Loucy (cell line): ENCODE results near the gene SH3GL1.

Experiments used
- H2AFZ ChIP-seq: fragments of 200-600 bp; sonication (generic); 2 replicates; pipeline ENCODE4 v1.6.0; 2016; ENCODE audit warnings: antibody characterized with exemption, mild to moderate bottlenecking, low read length, moderate library complexity
- H3F3A ChIP-seq: fragments of 200-600 bp; 2 replicates; pipeline ENCODE4 v1.6.0; 2016; ENCODE audit warnings: antibody characterized with exemption, low read depth, mild to moderate bottlenecking
- H3K27me3 ChIP-seq: fragments of 200-600 bp; sonication (generic); 2 replicates; pipeline ENCODE4 v1.6.1; 2014; ENCODE audit warnings: low read length, mild to moderate bottlenecking; ENCODE audit not compliant: insufficient read depth, poor library complexity, severe bottlenecking
- H3K36me3 ChIP-seq: fragments of 200-600 bp; sonication (generic); 2 replicates; pipeline ENCODE4 v1.6.1; 2016; ENCODE audit warnings: low read length; ENCODE audit not compliant: insufficient read depth
- H3K4me1 ChIP-seq: fragments of 200-600 bp; sonication (generic); 2 replicates; pipeline ENCODE4 v1.5.1; 2014; ENCODE audit warnings: low read length, mild to moderate bottlenecking; ENCODE audit not compliant: insufficient read depth, poor library complexity, severe bottlenecking
- H3K4me2 ChIP-seq: fragments of 200-600 bp; sonication (generic); 2 replicates; pipeline ENCODE4 v1.6.0; 2014; ENCODE audit warnings: antibody characterized with exemption, low read length, low read depth, mild to moderate bottlenecking; ENCODE audit not compliant: poor library complexity, severe bottlenecking
- H3K4me3 ChIP-seq: fragments of 200-600 bp; sonication (generic); 2 replicates; pipeline ENCODE4 v1.5.1; 2014; ENCODE audit warnings: low read length, mild to moderate bottlenecking, mixed read lengths; ENCODE audit not compliant: poor library complexity, severe bottlenecking
- H3K79me2 ChIP-seq: fragments of 200-600 bp; sonication (generic); 2 replicates; pipeline ENCODE4 v1.6.1; 2014; ENCODE audit warnings: low read length; ENCODE audit not compliant: insufficient read depth
- H3K9ac ChIP-seq: fragments of 200-600 bp; sonication (generic); 2 replicates; pipeline ENCODE4 v1.6.0; 2014; ENCODE audit warnings: mild to moderate bottlenecking, low read depth, low read length, moderate library complexity; ENCODE audit not compliant: poor library complexity, severe bottlenecking
- H3K9me2 ChIP-seq: fragments of 200-600 bp; sonication (generic); replicated peaks from 2 replicates; pipeline ENCODE4 v1.6.1; 2016; ENCODE audit warnings: low read depth, low read length, mixed read lengths
- H3K9me3 ChIP-seq: fragments of 200-600 bp; sonication (generic); 2 replicates; pipeline ENCODE4 v1.6.1; 2014; ENCODE audit warnings: mild to moderate bottlenecking, antibody characterized with exemption, low read length, low read depth; ENCODE audit not compliant: insufficient read depth
- H4K20me1 ChIP-seq: fragments of 200-600 bp; sonication (generic); 2 replicates; pipeline ENCODE4 v1.6.0; 2014; ENCODE audit warnings: antibody characterized with exemption, low read length, mild to moderate bottlenecking; ENCODE audit not compliant: insufficient read depth, poor library complexity, severe bottlenecking
- EZH2phosphoT487 ChIP-seq: fragments of 200-600 bp; IDR thresholded peaks from 2 replicates; pipeline ENCODE4 v1.6.1; 2018; ENCODE audit warnings: antibody characterized with exemption, mild to moderate bottlenecking, moderate library complexity, borderline replicate concordance
- TF ChIP-seq, protein P1 (sequence below): fragments of 200-600 bp; sonication (generic); conservative IDR thresholded peaks from 2 replicates; pipeline ENCODE4 v1.5.1; 2014; ENCODE audit warnings: mild to moderate bottlenecking, antibody characterized with exemption, low read length

SH3GL1 gene

DNA sequence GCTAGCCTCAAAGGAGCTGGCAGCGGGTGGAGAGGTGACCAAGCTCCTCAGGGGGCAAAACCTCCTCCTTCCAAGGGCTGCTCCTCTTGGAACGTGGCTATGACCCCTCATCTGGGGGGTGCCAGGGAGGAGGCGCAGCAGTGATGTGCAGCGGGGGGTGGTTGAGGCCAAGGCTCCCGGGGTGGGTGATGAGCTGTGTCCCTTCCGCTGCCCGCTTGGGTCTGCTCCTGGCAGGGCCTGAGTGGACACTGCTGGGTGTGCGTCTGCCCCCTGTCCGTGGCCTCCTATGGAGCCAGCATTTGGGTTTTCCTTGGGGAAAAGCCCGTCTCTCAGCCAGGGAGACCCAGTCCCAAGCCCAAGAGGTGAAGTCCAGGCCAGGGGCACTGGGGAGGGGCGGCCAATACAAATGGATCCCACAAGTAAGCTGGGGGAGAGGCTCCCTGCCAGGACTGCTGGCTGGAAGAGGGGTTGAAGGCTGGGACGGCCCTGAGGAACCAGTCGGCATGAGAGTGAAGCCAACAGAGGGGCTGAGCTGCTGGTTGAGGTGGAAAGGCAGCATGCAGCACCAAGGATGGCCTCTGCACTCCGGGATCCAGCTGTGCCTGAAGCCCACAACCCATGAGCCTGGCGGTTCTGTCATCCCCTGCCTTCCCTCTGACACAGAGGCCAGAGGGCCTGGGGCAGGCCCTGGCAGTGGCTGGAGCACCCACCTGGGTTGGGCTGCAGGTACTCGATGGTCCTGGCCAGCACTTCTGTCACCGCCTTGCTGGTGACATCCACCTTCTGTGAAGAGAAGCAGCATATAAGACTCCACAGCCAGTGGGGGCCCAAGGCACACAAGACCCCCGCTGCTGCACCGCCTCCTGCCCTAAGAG, 34.3 kb downstream of the SH3GL1 start:
- Histone ChIP-seq H3K36me3 (peaks cover 47% of the 10 kb centered on the region; the same call in 1 of the 2 replicates), H3K9me3 (no peaks in the 10 kb centered on the region), H3K79me2 (peaks cover 19% of the 10 kb centered on the region; the same call in 1 of the 2 replicates), H3F3A (no peaks in the 10 kb centered on the region), H3K4me2 (no peak overlapping the region), H3K9me2 (no peaks in the 10 kb centered on the region), H3K4me3 (no peak overlapping the region), H2AFZ (no peak overlapping the region), H3K27me3 (no peaks in the 10 kb centered on the region), H3K4me1 (peaks cover 28% of the 10 kb centered on the region), H3K9ac (no peak overlapping the region), H4K20me1 (peaks cover 12% of the 10 kb centered on the region)
- TF ChIP-seq EZH2phosphoT487: no peak
- TF ChIP-seq, protein P1, sequence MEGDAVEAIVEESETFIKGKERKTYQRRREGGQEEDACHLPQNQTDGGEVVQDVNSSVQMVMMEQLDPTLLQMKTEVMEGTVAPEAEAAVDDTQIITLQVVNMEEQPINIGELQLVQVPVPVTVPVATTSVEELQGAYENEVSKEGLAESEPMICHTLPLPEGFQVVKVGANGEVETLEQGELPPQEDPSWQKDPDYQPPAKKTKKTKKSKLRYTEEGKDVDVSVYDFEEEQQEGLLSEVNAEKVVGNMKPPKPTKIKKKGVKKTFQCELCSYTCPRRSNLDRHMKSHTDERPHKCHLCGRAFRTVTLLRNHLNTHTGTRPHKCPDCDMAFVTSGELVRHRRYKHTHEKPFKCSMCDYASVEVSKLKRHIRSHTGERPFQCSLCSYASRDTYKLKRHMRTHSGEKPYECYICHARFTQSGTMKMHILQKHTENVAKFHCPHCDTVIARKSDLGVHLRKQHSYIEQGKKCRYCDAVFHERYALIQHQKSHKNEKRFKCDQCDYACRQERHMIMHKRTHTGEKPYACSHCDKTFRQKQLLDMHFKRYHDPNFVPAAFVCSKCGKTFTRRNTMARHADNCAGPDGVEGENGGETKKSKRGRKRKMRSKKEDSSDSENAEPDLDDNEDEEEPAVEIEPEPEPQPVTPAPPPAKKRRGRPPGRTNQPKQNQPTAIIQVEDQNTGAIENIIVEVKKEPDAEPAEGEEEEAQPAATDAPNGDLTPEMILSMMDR: no peak

DNA sequence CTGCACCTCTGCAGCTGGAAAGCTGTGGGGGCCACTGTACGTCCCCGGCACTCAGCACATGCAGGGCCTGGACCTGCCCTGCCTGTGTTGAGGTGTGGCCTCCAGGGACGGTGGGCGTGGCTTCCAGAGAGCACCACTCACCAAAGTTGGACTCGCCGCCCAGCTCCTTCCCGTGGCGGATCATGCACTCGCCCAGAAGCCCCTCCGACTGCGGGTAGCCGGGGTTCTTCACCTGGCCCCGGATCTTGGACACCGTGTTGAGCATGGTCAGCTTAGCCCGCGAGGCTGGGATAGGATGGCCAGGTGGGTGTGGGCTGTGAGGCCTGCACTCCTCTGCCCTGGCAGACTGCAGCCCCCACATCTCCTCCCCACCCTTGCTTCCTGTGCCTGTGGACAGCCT, 35.0 kb downstream of the SH3GL1 start:
- no peak overlapping the region for H3K4me2 ChIP-seq
- no peak for TF ChIP-seq EZH2phosphoT487
- TF ChIP-seq, protein P1: no peak
- H3K9me3 ChIP-seq: no peaks in the 10 kb centered on the region

DNA sequence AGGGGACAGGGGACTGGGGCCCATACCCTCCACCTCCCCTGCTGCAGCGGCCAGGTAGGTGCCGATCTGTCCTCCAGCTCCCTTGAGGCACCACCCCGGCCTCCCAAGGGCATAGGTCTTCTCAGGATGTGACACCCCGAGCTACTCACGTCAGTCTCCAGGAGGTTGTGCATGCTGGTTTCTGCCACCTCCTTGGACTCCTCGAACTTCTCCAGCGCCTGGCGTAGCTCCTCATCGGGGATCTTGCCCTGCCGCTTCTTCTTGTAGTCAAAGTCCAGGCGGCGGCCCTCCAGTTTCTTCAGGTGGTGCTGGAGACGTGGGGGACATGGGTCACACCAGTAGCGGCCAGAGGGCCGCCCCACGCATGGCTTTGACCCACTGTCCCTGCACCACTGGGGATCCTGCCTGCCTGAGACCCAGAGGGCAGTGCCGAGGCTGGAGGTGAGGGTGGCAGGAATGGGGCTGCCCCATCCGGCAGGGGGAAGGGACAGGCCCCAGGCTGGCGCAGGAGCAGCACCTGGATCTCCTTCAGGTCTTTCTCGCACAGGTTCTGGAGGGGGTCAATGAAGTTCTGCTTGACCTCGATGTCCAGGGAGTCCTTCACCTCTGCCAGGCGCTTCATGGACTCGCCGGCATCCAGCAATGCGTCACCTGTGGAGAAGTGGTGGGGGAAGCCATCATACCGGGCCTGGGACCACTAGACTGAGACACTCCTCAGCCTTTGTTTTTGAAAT, 36.6 kb downstream of the SH3GL1 start:
- H3K36me3 ChIP-seq: peaks cover 66% of the 10 kb centered on the region; the same call in 1 of the 2 replicates
- H3K9me2 ChIP-seq: no peaks in the 10 kb centered on the region
- H4K20me1 ChIP-seq: no peaks in the 10 kb centered on the region

More for the DNA sequence above, 35.0 kb downstream of the SH3GL1 start:
- Histone ChIP-seq H2AFZ (no peak overlapping the region), H3K36me3 (peaks cover 51% of the 10 kb centered on the region; the same call in 1 of the 2 replicates), H4K20me1 (peaks cover 7% of the 10 kb centered on the region), H3K27me3 (no peaks in the 10 kb centered on the region), H3K9ac (no peak overlapping the region), H3F3A (no peaks in the 10 kb centered on the region), H3K9me2 (no peaks in the 10 kb centered on the region), H3K4me3 (no peak overlapping the region), H3K79me2 (peaks cover 14% of the 10 kb centered on the region; the same call in 1 of the 2 replicates), H3K4me1 (peaks cover 24% of the 10 kb centered on the region)

More for the DNA sequence above, 36.6 kb downstream of the SH3GL1 start:
- H3K4me3 ChIP-seq: no peak overlapping the region
- H3K4me1 ChIP-seq: peaks cover 9% of the 10 kb centered on the region
- TF ChIP-seq EZH2phosphoT487: no peak
- TF ChIP-seq, protein P1: no peak
- no peak overlapping the region for H3K9ac ChIP-seq
- H3K4me2 ChIP-seq: no peak overlapping the region
- no peaks in the 10 kb centered on the region for H3F3A ChIP-seq
- H2AFZ ChIP-seq: no peak overlapping the region
- no peaks in the 10 kb centered on the region for H3K27me3 ChIP-seq
- no peaks in the 10 kb centered on the region for H3K9me3 ChIP-seq
- H3K79me2 ChIP-seq: peaks cover 14% of the 10 kb centered on the region; the same call in 1 of the 2 replicates
